Thyroid gland (tissue), 4 donors: ENCODE results near the gene B4GALNT3.

Experiments used
- POLR2A ChIP-seq, 2 donors: fragments of 450-650 bp; IDR thresholded peaks; one replicate each; pipeline ENCODE4 v1.6.1; 2017; ENCODE audit warnings: antibody characterized with exemption in 2 of 2, mild to moderate bottlenecking in 2 of 2, moderate library complexity in 1 of 2
- TF ChIP-seq, protein P1 (sequence below), 6 experiments: fragments of 200-600 bp in 3 of 6; fragments of 450-650 bp in 3 of 6; sonication (generic) in 3 of 6; IDR thresholded peaks; one replicate each; pipeline ENCODE4 v1.5.1; 2016 to 2019; ENCODE audit warnings: antibody characterized with exemption in 6 of 6, mild to moderate bottlenecking in 2 of 6, inconsistent platforms in 1 of 6, moderate library complexity in 1 of 6

DNA sequence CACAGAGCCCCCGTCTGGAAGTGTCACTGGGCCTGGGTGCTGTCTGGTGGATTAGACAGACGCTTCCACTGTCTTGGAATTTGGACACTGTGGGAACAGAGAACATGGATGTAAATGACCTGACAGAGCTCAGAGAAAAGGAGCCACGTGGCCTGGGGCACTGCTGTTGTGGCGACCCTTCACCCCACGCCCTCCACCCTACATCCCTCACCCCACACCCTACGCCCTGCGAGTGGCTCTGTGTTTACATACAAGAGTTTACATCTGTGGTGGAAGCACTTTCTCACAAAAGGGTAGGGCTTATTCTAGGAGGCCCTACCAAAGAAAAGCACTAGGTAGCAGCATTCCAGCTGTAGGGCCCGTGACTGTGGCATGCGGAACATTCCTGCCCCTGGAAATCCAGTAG is 47.7 kb downstream of the B4GALNT3 start:
- TF ChIP-seq, protein P1, sequence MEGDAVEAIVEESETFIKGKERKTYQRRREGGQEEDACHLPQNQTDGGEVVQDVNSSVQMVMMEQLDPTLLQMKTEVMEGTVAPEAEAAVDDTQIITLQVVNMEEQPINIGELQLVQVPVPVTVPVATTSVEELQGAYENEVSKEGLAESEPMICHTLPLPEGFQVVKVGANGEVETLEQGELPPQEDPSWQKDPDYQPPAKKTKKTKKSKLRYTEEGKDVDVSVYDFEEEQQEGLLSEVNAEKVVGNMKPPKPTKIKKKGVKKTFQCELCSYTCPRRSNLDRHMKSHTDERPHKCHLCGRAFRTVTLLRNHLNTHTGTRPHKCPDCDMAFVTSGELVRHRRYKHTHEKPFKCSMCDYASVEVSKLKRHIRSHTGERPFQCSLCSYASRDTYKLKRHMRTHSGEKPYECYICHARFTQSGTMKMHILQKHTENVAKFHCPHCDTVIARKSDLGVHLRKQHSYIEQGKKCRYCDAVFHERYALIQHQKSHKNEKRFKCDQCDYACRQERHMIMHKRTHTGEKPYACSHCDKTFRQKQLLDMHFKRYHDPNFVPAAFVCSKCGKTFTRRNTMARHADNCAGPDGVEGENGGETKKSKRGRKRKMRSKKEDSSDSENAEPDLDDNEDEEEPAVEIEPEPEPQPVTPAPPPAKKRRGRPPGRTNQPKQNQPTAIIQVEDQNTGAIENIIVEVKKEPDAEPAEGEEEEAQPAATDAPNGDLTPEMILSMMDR (IDR thresholded peaks at IDR 0.05) = no peak
- TF ChIP-seq POLR2A (IDR thresholded peaks at IDR 0.05) = no peak
